HepG2 (cell line): ENCODE results near the gene PLSCR3. TPM values are rescaled to one million over a fixed set of nuclear protein-coding genes. Genes with fewer than 3 reads are reported as not detected.

Experiments used
- ATAC-seq: fragments of 200-7000 bp; cut with Tn5 transposase; 3 replicates; pipeline ENCODE4 v1.9.1; 2020; ENCODE audit warnings: mild to moderate bottlenecking, moderate library complexity
- BruUV-seq: library from RNA; stranded (reverse); fragments of 400-500 nt; replicated peaks from 2 replicates; lab custom pipeline; 2021; lab: Mats Ljungman, UMichigan
- CTCF ChIA-PET: fragments of 300-600 bp; formaldehyde crosslinking; extraction: SDS; loops from one replicate; lab custom pipeline; 2021; ENCODE audit warnings: low total read pairs, inconsistent platforms, low intra/inter-chr PET ratio; lab: Yijun Ruan, JAX
- POLR2A ChIA-PET: fragments of 350-600 bp; sonication (Branson Sonifier 250); formaldehyde crosslinking; loops from one replicate; lab custom pipeline; 2020; ENCODE audit warnings: antibody characterized with exemption, inconsistent platforms; lab: Yijun Ruan, JAX
- DNase-seq: peaks from one replicate; pipeline ENCODE4 v3.0.0-alpha.2; 2015; ENCODE audit warnings: low spot score
- FAIRE-seq: peaks from 3 replicates; lab custom pipeline; 2011; peaks lifted over from hg19 to GRCh38; lab: Jason Lieb, UNC
- H2AFZ ChIP-seq: one replicate; pipeline ENCODE4 v1.6.1; 2011; ENCODE audit warnings: low read length, inconsistent platforms
- H3K27ac ChIP-seq: fragments of 300-600 bp; 3 replicates; pipeline ENCODE4 v1.8.0; 2011; ENCODE audit warnings: mixed run types, mild to moderate bottlenecking, mixed read lengths, low read length, inconsistent platforms; ENCODE audit not compliant: insufficient read depth; ENCODE audit errors: extremely low read length
- H3K27me3 ChIP-seq, 2 experiments: fragments of 200-600 bp in 1 of 2; 2 replicates in 1 of 2; 3 replicates in 1 of 2; pipeline versions ENCODE4 v1.6.0 to v1.8.0; 2011; ENCODE audit warnings: low read length in 2 of 2, mild to moderate bottlenecking in 2 of 2, moderate library complexity in 2 of 2, inconsistent platforms in 1 of 2; ENCODE audit not compliant: insufficient read depth in 2 of 2, control insufficient read depth in 1 of 2
- H3K36me3 ChIP-seq, 2 experiments: fragments of 200-600 bp in 1 of 2; replicated peaks in 1 of 2; 2 replicates in 1 of 2; 3 replicates in 1 of 2; pipeline versions ENCODE4 v1.5.1 to v1.8.0; 2011; ENCODE audit warnings: low read length in 2 of 2, inconsistent platforms in 1 of 2; ENCODE audit not compliant: insufficient read depth in 2 of 2, control insufficient read depth in 1 of 2
- H3K4me1 ChIP-seq: 2 replicates; pipeline ENCODE4 v1.5.1; 2012; ENCODE audit warnings: low read length, inconsistent platforms; ENCODE audit not compliant: insufficient read depth
- H3K4me2 ChIP-seq: 2 replicates; pipeline ENCODE4 v1.6.0; 2011; ENCODE audit warnings: low read depth, low read length, inconsistent platforms
- H3K4me3 ChIP-seq, 3 experiments: fragments of 200-600 bp in 1 of 3; sonication (generic), shearing (Covaris generic) in 1 of 3; replicated peaks in 1 of 3; 2 replicates each; pipeline ENCODE4 v1.5.1; 2011 to 2016; ENCODE audit warnings: low read length in 3 of 3, inconsistent platforms in 2 of 3, low read depth in 2 of 3, mild to moderate bottlenecking in 2 of 3, control low read depth in 1 of 3, mixed read lengths in 1 of 3; ENCODE audit not compliant: insufficient read depth in 1 of 3
- H3K79me2 ChIP-seq: one replicate; pipeline ENCODE4 v1.6.1; 2011; ENCODE audit warnings: low read length, inconsistent platforms; ENCODE audit not compliant: insufficient read depth
- H3K9ac ChIP-seq: 2 replicates; pipeline ENCODE4 v1.6.0; 2011; ENCODE audit warnings: mild to moderate bottlenecking, low read depth, low read length, inconsistent platforms; ENCODE audit not compliant: insufficient read depth
- H3K9me3 ChIP-seq: 2 replicates; pipeline ENCODE4 v1.5.1; 2012; ENCODE audit warnings: mild to moderate bottlenecking, low read length
- H4K20me1 ChIP-seq: 2 replicates; pipeline ENCODE4 v1.6.0; 2011; ENCODE audit warnings: inconsistent platforms, mild to moderate bottlenecking, low read length, moderate library complexity; ENCODE audit not compliant: insufficient read depth
- DMTF1 ChIP-seq: sonication (generic); formaldehyde crosslinking; IDR thresholded peaks from 2 replicates; pipeline ENCODE4 v1.4.0; 2020; ENCODE audit warnings: mild to moderate bottlenecking, missing genetic modification reagents
- DNMT1 ChIP-seq: sonication (generic); formaldehyde crosslinking; IDR thresholded peaks from 2 replicates; pipeline ENCODE4 v1.5.1; 2020; ENCODE audit warnings: mild to moderate bottlenecking, missing genetic modification reagents
- HOXA3 ChIP-seq: sonication (generic); formaldehyde crosslinking; IDR thresholded peaks from 2 replicates; pipeline ENCODE4 v1.5.0; 2020; ENCODE audit warnings: missing genetic modification reagents
- NCOA5 ChIP-seq: sonication (generic); formaldehyde crosslinking; IDR thresholded peaks from 2 replicates; pipeline ENCODE4 v1.4.0; 2020; ENCODE audit warnings: missing genetic modification reagents
- RBM39 ChIP-seq: fragments of 200-400 bp; formaldehyde crosslinking; IDR thresholded peaks from one replicate; pipeline ENCODE4 v1.6.1; 2018; ENCODE audit warnings: antibody characterized with exemption, mild to moderate bottlenecking, low read depth, low read length; ENCODE audit not compliant: poor library complexity, severe bottlenecking
- ZUFSP ChIP-seq: sonication (generic); formaldehyde crosslinking; IDR thresholded peaks from 2 replicates; pipeline ENCODE4 v1.9.0; 2021; ENCODE audit warnings: missing genetic modification reagents, mild to moderate bottlenecking, borderline replicate concordance
- ZZZ3 ChIP-seq: sonication (generic); formaldehyde crosslinking; IDR thresholded peaks from 2 replicates; pipeline ENCODE4 v1.4.0; 2020; ENCODE audit warnings: missing genetic modification reagents, mild to moderate bottlenecking, borderline replicate concordance
- WGBS: methylation state at CpG from one replicate; pipeline ENCODE4 v1.1.6; 2017; ENCODE audit warnings: low lambda C conversion rate; 5-methylcytosine and 5-hydroxymethylcytosine counted together
- in situ Hi-C: cut with HindIII; loops from 2 replicates; pipeline ENCODE4 v1.10.0; 2017; ENCODE audit warnings: low pct_unique_long_range_greater_than_20kb; ENCODE audit not compliant: extremely low pct_ligation_motif_present
- intact Hi-C: fragments of 100-400 bp; cut with micrococcal nuclease; formaldehyde crosslinking; loops from one replicate; pipeline ENCODE4 v1.10.0; 2022; ENCODE audit not compliant: unreplicated experiment
- polyA plus RNA-seq, 8 experiments: library from polyadenylated mRNA; depleted of rRNA in 3 of 8; stranded (reverse) in 7 of 8; unstranded in 1 of 8; fragments of >200 nt; fragmentation: Illumina TruSeq in 4 of 8; extraction: Trizol in 4 of 8; gene quantifications; 2 replicates each; pipeline versions ENCODE4 v1.2.1 to v1.2.3, GENCODE V29; 2011 to 2016; ENCODE audit warnings: low read depth in 4 of 8, missing spikeins in 1 of 8, mixed read lengths in 1 of 8; ENCODE audit not compliant: insufficient read depth in 1 of 8
- total RNA-seq, 5 experiments: library from RNA; depleted of rRNA; stranded (reverse); fragments of >200 nt; fragmentation: Illumina TruSeq; extraction: Trizol; gene quantifications; 2 replicates each; pipeline ENCODE4 v1.2.3, GENCODE V29; 2016; ENCODE audit warnings: low read depth in 1 of 5
- TF ChIP-seq, protein P1 (sequence below): sonication (generic); formaldehyde crosslinking; IDR thresholded peaks from 2 replicates; pipeline ENCODE4 v1.5.0; 2020; ENCODE audit warnings: mild to moderate bottlenecking, missing genetic modification reagents, moderate library complexity
- TF ChIP-seq, protein P2 (sequence below): sonication (generic); formaldehyde crosslinking; conservative IDR thresholded peaks from 2 replicates; pipeline ENCODE4 v1.8.0; 2022; ENCODE audit warnings: missing genetic modification reagents
- TF ChIP-seq, protein P3 (sequence below): sonication (generic); formaldehyde crosslinking; conservative IDR thresholded peaks from 2 replicates; pipeline ENCODE4 v1.4.0; 2020; ENCODE audit warnings: missing genetic modification reagents
- TF ChIP-seq, protein P4 (sequence below): sonication (generic); formaldehyde crosslinking; IDR thresholded peaks from 2 replicates; pipeline ENCODE4 v1.4.0; 2020; ENCODE audit warnings: missing genetic modification reagents

The PLSCR3 gene
- total and polyA plus RNA-seq, 2 of the 13 experiments (the other 11 are each of a cell fraction or from before 2014, with no cell fraction given), result 5.6 to 6.2 TPM

- no peak overlapping the region for H3K4me2 ChIP-seq
- DNase-seq (no peak), FAIRE-seq (no peak), ATAC-seq (no peak)
- no peaks in the 10 kb centered on the region for H3K9me3 ChIP-seq
- TF ChIP-seq, protein P1, sequence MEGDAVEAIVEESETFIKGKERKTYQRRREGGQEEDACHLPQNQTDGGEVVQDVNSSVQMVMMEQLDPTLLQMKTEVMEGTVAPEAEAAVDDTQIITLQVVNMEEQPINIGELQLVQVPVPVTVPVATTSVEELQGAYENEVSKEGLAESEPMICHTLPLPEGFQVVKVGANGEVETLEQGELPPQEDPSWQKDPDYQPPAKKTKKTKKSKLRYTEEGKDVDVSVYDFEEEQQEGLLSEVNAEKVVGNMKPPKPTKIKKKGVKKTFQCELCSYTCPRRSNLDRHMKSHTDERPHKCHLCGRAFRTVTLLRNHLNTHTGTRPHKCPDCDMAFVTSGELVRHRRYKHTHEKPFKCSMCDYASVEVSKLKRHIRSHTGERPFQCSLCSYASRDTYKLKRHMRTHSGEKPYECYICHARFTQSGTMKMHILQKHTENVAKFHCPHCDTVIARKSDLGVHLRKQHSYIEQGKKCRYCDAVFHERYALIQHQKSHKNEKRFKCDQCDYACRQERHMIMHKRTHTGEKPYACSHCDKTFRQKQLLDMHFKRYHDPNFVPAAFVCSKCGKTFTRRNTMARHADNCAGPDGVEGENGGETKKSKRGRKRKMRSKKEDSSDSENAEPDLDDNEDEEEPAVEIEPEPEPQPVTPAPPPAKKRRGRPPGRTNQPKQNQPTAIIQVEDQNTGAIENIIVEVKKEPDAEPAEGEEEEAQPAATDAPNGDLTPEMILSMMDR, result no peak
- TF ChIP-seq, protein P2, sequence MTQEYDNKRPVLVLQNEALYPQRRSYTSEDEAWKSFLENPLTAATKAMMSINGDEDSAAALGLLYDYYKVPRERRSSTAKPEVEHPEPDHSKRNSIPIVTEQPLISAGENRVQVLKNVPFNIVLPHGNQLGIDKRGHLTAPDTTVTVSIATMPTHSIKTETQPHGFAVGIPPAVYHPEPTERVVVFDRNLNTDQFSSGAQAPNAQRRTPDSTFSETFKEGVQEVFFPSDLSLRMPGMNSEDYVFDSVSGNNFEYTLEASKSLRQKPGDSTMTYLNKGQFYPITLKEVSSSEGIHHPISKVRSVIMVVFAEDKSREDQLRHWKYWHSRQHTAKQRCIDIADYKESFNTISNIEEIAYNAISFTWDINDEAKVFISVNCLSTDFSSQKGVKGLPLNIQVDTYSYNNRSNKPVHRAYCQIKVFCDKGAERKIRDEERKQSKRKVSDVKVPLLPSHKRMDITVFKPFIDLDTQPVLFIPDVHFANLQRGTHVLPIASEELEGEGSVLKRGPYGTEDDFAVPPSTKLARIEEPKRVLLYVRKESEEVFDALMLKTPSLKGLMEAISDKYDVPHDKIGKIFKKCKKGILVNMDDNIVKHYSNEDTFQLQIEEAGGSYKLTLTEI, result no peak
- TF ChIP-seq HOXA3 (CRISPR knock-in tag) (no peak), ZUFSP (CRISPR knock-in tag) (no peak), ZZZ3 (CRISPR knock-in tag) (no peak), NCOA5 (CRISPR knock-in tag) (no peak), RBM39 (no peak), DNMT1 (CRISPR knock-in tag) (no peak), DMTF1 (CRISPR knock-in tag) (no peak)
- TF ChIP-seq, protein P3, sequence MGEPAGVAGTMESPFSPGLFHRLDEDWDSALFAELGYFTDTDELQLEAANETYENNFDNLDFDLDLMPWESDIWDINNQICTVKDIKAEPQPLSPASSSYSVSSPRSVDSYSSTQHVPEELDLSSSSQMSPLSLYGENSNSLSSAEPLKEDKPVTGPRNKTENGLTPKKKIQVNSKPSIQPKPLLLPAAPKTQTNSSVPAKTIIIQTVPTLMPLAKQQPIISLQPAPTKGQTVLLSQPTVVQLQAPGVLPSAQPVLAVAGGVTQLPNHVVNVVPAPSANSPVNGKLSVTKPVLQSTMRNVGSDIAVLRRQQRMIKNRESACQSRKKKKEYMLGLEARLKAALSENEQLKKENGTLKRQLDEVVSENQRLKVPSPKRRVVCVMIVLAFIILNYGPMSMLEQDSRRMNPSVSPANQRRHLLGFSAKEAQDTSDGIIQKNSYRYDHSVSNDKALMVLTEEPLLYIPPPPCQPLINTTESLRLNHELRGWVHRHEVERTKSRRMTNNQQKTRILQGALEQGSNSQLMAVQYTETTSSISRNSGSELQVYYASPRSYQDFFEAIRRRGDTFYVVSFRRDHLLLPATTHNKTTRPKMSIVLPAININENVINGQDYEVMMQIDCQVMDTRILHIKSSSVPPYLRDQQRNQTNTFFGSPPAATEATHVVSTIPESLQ (CRISPR knock-in tag), result no peak
- TF ChIP-seq, protein P4, sequence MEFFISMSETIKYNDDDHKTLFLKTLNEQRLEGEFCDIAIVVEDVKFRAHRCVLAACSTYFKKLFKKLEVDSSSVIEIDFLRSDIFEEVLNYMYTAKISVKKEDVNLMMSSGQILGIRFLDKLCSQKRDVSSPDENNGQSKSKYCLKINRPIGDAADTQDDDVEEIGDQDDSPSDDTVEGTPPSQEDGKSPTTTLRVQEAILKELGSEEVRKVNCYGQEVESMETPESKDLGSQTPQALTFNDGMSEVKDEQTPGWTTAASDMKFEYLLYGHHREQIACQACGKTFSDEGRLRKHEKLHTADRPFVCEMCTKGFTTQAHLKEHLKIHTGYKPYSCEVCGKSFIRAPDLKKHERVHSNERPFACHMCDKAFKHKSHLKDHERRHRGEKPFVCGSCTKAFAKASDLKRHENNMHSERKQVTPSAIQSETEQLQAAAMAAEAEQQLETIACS (CRISPR knock-in tag), result no peak
- no peak overlapping the region for H3K27ac ChIP-seq
- in situ Hi-C loops (no loop called here), intact Hi-C loops (no loop called here)
- H3K79me2 ChIP-seq, result no peaks in the 10 kb centered on the region
- POLR2A ChIA-PET, result interaction anchor here (0.7 to 1.3 kb wide), 2 partner anchors 9 to 33 kb away, joined by 3 to 4 read pairs; partner anchors contain the start of gene TMEM256
- BruUV-seq, result no TSS peak
- H2AFZ ChIP-seq, result no peak overlapping the region
- no peak overlapping the region for H3K9ac ChIP-seq
- peaks cover 0 to 14% of the 10 kb centered on the region in 2 experiments; a peak in 3 of 5 replicates for H3K27me3 ChIP-seq
- no peaks in the 10 kb centered on the region for H3K36me3 ChIP-seq
- peaks cover 10% of the 10 kb centered on the region for H3K4me1 ChIP-seq
- CTCF ChIA-PET, result no interaction called here
- H4K20me1 ChIP-seq, result no peaks in the 10 kb centered on the region
- H3K4me3 ChIP-seq, result no peak overlapping the region
- WGBS, result 42% methylated on average over 4 of the region's 4 CpGs
These were observed 23.5 kb downstream of the PLSCR3 start for GRCh38 chr17:7370853-7371252.
